GM18951 (cell line): ENCODE data around the gene NINJ2.

Source experiments
- POLR2A ChIP-seq: IDR thresholded peaks from 4 replicates; pipeline ENCODE4 v1.6.1; 2011; ENCODE audit warnings: mild to moderate bottlenecking; ENCODE audit not compliant: insufficient read length, insufficient read depth; ENCODE audit errors: extremely low read depth
- in situ Hi-C: fragments of 300-500 bp; cut with MboI; formaldehyde crosslinking; loops from one replicate; pipeline ENCODE4 v1.12.0; 2022; ENCODE audit warnings: low sequenced_read_pairs, mixed read lengths, inconsistent platforms; ENCODE audit not compliant: unreplicated experiment

Gene NINJ2

DNA sequence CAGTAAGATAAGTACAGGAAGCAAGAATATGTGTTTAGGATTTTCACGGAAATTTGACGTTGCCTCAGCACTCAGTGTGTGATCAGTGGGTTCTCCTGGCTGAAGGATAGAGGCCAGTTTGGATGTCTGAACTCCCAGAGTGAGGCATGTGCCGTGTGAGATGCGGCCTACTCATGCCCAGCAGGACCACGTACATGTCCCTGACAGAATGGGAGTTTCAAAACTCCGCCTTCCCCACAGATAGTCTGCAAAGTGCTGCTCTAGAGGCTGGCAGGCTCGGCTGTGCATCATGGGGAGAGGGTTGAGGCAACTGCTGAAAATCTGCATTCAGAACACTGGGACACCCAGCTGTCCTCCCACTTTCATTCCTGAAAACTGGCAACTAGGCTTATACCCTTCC lies 58.3 kb downstream of the NINJ2 start:
- TF ChIP-seq POLR2A, result no peak
- in situ Hi-C loops, result no loop called here

DNA sequence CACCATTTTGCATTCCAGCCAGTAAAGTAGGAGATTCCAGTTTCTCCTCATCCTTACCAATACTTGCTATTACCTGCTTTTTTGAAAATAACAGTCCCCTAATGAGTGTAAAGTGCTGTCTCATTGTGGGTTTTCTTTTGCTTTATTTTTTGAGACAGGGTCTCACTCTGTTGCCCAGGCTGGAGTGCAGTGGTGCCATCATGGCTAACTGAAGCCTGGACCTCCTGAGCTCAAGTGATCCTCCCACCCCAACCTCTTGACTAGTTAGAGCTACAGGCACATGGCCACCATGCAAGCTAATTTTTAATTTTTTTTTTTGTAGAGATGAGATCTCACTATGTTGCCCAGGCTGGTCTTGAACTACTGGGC lies 60.6 kb downstream of the NINJ2 start:
- in situ Hi-C loops, result no loop called here
- no peak for TF ChIP-seq POLR2A

DNA sequence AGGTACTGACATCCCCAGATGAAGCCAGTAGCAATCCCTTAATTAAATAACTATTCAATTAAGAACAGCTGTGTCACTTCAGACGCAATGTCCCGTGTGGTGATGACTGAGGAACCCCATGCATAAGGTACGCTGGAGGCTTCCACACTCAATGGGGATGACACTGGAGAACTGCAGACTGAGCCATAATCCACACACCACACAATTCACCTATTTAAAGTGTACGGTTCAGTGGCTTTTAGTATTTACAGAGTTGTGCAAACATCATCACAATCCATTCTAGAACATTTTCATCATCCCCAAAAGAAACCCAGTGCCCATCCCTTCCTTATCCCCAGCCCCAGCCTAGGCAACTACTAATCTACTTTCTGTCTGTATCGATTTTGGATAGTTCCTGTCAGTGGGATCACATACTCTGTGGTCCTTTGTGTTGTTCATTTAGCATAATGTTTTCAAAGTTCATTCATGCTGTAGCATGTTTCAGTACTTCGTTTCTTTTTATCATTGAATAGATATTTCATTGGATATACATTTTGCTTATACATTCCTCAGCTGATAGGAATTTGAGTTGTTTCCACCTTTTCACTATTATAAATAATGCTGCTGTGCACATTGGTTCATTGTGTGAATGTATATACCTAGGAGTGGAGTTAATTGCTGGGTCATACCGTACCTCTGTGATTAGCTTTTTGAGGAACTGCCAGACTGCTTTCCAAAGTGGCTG lies 61.1 kb downstream of the NINJ2 start:
- in situ Hi-C loops, result no loop called here
- TF ChIP-seq POLR2A, result no peak

DNA sequence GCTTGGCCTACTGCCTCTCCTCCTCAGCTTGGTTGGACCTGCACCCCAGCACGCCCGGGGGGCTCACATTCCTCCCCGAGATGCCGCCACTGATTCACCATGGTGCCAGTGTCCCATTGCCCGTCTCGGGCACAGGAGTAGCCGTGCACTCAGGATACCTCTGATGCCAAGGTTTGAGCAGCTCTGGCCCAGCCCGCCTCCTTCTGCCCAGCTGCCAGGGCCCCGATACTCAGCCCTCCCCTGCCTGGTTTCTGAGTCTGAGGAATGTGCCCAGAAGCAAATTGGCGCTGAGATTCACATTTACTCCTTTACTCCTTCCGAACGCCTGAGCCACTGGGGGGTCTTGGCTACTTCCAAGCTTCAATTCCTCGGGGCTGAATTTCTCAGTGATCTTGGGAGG lies 63.5 kb downstream of the NINJ2 start:
- no peak for TF ChIP-seq POLR2A
- in situ Hi-C loops, result loop anchor here (25.0 kb wide), 1 partner anchor 988 kb away; the partner anchor contains the start of gene FBXL14

DNA sequence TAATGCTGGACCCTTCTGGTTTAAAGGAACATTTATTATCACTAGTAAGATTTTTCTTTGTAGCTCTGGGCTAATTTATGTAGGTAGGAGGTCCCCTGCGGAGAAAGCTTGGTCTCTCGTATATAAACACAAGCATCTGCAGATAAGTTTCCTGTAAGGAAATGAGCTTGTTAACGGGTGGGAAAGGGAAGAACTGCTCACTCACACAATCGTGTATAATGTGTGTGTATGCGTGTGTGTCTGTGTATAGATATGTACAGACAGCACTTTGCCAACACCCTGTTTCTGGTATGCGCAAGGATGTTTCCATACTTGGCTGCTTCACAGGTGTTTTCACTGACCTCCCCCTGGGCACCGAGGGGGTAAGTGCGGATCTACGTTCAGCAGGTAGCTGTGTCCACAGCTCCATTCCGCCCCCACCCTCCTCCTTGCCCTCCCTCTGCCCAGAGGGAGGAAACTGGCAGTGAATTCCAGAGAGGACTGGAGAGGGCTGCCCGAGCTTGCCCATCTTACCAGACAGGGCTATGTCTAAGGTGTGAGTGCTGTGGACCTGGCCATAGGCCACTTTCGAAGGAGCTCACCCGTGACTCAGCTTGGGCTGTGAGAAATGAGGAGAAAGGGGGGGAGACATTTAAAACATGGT lies 65.2 kb downstream of the NINJ2 start:
- in situ Hi-C loops, result loop anchor here (25.0 kb wide), 1 partner anchor 989 kb away; the partner anchor contains the start of gene FBXL14
- no peak for TF ChIP-seq POLR2A

DNA sequence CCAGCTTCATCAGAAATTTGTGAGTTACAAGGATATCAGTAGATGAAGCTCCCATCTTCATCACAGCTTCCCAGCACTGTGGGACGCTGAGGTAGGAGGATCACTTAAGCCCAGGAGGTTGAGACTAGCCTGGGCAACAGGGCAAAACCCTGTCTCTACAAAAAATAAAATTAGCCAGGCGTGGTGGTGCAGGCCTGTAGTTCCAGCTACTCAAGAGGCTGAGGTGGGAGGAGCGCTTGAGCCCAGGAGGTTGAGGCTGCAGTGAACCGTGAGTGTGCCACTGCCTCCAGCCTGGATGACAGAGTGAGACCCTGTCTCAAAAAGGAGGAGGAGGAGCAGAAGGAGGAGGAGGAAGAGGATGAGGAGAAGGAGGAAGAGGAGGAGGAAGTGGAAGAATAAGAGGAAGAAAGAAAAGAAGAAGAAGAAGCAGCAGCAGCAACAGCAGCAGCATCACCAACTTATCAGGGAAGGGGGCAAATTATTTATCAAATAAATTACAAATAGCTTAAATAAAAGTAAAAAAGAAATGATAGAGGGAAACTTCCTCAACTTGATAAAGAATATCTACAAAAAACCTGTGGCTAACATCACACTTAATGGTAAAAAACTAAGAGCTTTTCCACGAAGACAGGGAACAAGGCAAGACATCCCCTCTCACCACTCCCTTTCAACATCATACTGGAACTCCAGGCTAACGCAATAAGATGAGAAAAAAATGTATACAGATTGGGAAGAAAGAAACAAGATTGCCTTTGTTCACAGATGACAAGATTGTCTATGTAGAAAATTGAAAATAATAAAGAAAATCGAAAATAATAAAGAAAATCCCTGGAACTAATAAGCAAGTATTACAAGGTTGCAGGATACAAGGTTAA lies 69.6 kb downstream of the NINJ2 start:
- in situ Hi-C loops, result loop anchor here (25.0 kb wide), 1 partner anchor 994 kb away; the partner anchor contains the start of gene FBXL14
- no peak for TF ChIP-seq POLR2A

DNA sequence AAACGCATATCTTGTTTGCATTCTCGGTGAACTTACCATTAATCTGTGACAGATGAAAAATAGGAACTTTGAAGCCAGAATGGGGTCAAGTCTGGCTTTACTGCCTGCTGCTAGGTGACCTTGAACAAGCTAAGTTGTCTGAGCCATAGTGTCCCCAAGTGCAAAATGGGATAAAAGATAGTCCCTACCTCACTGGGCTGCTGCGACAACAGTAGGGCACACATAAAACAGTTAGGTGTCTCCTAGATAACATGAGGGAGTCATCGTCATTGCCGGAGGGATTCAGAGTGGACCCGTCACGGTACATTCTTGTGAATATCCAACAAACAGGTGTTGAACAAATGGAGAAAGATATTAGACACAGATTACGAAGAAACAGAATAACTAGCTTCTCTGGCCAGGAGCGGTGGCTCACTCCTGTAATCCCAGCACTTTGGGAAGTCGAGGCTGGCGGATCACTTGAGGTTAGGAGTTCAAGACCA lies 71.2 kb downstream of the NINJ2 start:
- TF ChIP-seq POLR2A, result no peak
- in situ Hi-C loops, result loop anchor here (25.0 kb wide), 1 partner anchor 995 kb away; the partner anchor contains the start of gene FBXL14

DNA sequence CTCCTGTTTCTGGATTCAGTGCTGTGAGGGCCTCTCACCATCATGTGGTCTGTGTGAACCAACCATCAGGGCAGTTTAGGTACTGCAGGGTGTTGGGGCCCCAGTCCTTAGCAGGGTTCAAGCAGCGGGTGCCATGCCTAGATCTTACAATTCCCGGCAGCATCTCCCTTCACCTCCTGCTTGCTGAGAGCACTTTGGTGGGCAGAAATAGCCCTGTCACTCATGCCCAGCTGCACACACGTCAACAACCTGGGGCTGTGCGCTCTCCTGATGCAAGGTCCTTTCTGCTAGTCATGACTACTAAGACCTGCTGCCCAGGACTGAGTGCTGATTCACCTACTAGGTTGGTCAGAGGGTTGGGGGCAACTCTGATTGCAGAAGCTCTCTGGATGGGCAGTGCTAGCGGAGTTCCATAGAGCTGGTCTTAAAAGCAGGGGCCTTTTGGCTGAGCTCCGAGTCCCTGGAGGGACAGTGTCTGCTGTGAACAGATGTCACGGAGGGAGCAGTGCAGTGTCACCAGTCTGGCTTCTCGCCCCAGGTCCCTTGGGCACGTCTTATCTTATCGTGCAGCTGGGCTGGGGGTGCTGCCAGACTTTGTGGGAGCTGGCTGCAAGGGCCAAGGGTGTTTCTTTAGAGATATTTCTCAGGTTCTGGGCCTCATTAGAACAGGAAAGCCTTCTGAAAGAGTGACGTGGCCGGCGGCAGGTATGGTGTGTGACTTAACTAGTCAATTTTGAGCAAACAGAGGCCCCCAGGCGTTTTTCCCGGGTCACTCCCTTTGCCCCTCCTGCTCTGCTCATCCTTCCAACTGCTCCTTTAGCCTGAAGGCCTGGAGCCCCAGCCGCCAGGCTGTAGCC lies 71.8 kb downstream of the NINJ2 start:
- in situ Hi-C loops, result loop anchor here (25.0 kb wide), 1 partner anchor 996 kb away; the partner anchor contains the start of gene FBXL14
- no peak for TF ChIP-seq POLR2A

DNA sequence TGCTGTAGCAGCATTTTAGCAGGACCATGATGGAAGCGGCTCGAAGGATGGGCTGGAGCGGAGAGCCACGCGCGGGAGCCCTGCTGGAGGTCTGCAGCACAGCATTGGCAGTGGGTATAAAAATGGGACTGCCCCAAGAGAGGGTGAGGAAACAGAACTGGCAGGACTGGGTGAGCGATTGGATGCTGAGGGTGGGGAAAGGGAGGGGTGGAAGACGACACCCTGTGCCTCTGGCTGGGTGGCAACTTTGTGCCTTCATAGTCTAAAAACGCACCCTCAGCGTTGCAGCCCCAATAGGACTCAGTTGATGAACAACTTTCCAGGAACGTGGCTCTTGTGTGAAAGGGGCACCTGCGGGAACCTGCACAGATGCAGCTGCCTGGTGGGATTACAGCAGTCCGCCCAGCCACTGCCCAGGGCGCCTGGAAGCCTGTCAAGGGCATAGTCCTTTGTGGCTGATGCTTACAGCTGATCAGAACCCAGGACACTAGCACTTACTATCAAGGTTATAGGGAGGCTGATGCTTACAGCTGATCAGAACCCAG lies 73.0 kb downstream of the NINJ2 start:
- in situ Hi-C loops, result loop anchor here (25.0 kb wide), 1 partner anchor 997 kb away; the partner anchor contains the start of gene FBXL14
- no peak for TF ChIP-seq POLR2A

DNA sequence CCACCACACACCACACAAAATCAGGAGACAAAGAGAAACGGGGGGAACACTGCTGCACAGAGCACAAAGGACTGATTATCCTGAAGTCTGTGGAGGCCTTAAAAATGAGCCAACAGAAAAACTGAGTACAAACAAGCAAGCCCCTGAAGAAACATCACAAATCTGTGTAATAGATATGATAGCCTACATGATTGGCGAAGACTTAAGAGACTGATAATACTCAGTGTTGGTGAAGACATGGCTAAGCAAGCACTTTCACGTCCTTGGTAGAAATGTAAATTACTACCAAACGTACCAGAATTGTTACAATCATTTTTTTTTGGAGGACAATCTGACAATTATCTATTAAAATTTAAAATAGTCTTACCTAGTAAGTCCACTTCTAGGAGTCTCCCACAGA lies 74.6 kb downstream of the NINJ2 start:
- in situ Hi-C loops, result loop anchor here (25.0 kb wide), 1 partner anchor 999 kb away; the partner anchor contains the start of gene FBXL14
- no peak for TF ChIP-seq POLR2A

DNA sequence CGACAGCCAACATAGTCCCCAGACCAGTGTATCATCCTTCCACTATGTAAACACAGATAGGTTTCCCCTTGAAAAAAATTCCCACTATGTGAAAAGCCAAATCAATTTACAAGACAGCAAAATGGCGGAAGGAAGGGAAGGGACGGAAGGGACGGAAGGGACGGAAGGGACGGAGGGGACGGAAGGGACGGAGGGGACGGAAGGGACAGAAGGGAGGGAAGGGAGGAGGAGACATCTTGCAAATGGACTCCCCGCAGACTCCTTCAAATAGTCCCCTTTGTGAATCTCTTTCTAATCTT lies 75.3 kb downstream of the NINJ2 start:
- TF ChIP-seq POLR2A, result no peak
- in situ Hi-C loops, result loop anchor here (25.0 kb wide), 1 partner anchor 999 kb away; the partner anchor contains the start of gene FBXL14

DNA sequence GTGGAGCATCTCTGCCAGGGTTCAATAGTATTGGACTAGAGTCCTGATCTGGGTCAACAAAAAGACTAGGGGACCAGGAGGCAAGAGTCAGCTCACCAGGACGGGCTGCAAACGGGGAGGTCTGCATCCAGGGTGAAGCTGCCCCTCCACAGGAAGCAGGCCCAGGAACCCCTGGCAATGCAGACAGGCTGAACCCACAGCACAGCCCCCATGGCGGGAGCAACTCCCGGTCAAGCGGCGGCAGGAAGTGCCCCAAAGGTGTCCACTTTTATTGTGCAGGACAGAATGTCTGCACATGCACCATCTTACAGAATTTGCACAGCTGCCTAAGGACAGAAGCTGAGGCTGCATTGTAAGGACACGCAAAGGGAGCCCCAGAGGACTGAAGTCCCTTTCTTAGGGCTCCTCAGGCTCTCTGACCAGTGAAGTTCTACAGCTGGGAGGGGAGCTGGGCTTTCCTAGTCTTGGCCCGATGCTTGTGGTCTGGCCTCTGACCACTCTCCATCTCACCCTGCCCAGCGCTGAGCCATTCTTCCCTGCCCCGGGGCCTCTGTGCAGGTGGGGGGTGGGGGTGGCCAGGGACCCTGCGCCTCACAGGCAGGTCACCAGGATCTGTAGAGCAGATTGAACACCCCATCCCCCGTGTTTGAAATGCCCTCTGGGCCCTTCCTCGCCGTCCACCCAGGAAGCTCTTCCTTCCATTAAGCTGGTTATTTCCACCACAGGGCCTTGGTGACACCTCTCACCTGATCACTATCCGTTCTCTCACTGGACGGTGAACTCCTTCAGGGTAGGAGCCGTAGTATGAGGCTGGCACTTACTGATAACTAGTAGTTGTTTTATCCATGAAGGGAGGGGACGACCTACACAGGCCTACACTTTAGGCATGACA lies 75.9 kb downstream of the NINJ2 start:
- in situ Hi-C loops, result loop anchor here (25.0 kb wide), 1 partner anchor 1000 kb away; the partner anchor contains the start of gene FBXL14

More for the DNA sequence above, 75.9 kb downstream of the NINJ2 start:
- no peak for TF ChIP-seq POLR2A
